ENCODE results near the gene EXOSC9.

- TF ChIP-seq CTCF (IDR thresholded peaks at IDR 0.05) (no peak), POLR2A (IDR thresholded peaks at IDR 0.05) (no peak), EP300 (IDR thresholded peaks at IDR 0.05) (no peak), POLR2AphosphoS5 (IDR thresholded peaks at IDR 0.05) (no peak)
These were observed 34.0 kb upstream of the EXOSC9 start for GRCh38 chr4:121767166-121767565.

Data from stomach (tissue), 4 donors.